ENCODE measurements around the gene CLRN1.

GRCh38 chr3:150878996-150879575 lies 93.4 kb downstream of the CLRN1 start:
- TF ChIP-seq CTCF (conservative IDR thresholded peaks at IDR 0.05) = no peak
- no peak for TF ChIP-seq EZH2 (IDR thresholded peaks at IDR 0.05; ENCODE audit: low read depth)

Data from PC-9 (cell line).